ENCODE measurements around the gene IL16.

IL16 gene

DNA sequence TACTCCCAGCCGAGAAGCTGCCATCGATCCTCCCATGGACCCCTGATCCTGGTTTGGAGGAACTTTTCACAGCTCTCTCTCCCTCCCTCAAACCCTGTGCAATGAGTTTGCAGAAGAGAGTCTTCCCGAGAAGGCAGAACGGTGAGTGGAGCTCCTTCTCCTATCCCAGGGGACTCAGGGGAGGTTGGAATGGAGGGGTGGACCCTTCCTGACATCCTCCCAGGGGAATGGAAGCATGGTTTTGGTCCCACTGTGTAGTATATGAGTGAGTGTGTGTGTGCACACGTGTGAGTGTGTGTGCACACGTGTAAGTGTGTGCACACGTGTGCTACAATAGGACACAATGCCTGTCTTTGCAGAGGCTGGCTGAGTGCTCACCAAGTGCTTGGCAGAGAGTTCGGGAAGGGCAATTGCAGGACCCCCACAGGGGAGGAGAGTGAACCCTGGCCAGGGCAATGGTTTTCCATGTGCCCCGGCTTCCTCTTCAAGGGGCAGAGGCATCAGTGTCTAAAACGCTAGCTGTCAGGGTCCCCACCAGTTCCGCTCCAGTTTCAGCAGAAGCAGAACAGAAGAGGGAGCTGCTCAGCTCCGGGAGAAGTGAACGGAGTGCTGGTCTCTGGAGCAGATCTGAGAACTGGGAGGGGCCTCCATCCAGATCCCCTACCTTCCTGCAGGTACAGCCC lies 13.8 kb upstream of the IL16 start:
- TF ChIP-seq, protein P1, sequence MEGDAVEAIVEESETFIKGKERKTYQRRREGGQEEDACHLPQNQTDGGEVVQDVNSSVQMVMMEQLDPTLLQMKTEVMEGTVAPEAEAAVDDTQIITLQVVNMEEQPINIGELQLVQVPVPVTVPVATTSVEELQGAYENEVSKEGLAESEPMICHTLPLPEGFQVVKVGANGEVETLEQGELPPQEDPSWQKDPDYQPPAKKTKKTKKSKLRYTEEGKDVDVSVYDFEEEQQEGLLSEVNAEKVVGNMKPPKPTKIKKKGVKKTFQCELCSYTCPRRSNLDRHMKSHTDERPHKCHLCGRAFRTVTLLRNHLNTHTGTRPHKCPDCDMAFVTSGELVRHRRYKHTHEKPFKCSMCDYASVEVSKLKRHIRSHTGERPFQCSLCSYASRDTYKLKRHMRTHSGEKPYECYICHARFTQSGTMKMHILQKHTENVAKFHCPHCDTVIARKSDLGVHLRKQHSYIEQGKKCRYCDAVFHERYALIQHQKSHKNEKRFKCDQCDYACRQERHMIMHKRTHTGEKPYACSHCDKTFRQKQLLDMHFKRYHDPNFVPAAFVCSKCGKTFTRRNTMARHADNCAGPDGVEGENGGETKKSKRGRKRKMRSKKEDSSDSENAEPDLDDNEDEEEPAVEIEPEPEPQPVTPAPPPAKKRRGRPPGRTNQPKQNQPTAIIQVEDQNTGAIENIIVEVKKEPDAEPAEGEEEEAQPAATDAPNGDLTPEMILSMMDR (IDR thresholded peaks at IDR 0.05): no peak
- H3K36me3 ChIP-seq: no peaks in the 10 kb centered on the region
- intact Hi-C loops (cut with DNase I; ENCODE audit: low total_unique reads): no loop called here
- no peaks in the 10 kb centered on the region for H3K27me3 ChIP-seq
- H3K4me3 ChIP-seq: peak overlapping the region; percentile 44 to 47
- H3K4me1 ChIP-seq: peaks cover 0 to 30% (median 13%) of the 10 kb centered on the region in 4 donors
- H3K9me3 ChIP-seq: no peaks in the 10 kb centered on the region
- H3K27ac ChIP-seq: peak overlapping the region; percentile 45 to 65
- peak in 1 of 2 donors; percentile 60 for DNase-seq

DNA sequence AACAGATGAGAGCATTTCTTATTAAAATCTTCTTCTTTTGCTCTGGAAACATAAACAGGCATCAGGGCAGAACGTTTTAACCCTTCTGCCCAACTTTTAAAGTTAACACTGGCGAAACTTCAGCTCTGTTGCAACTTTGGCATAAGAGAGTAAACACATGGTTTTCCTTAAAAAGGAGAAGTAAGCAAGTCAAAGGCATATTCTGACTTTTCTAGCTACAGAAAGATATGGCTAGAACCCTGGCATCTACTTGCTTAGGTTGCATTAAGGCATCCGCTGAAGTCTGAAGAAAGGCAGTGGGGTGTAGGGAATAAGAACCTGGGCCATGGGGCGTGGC lies 13.3 kb upstream of the IL16 start:
- intact Hi-C loops (cut with DNase I; ENCODE audit: low total_unique reads): no loop called here
- Histone ChIP-seq H3K9me3 (no peaks in the 10 kb centered on the region), H3K27me3 (no peaks in the 10 kb centered on the region), H3K4me3 (peak overlapping the region; percentile 44 to 47), H3K4me1 (peaks cover 0 to 30% (median 13%) of the 10 kb centered on the region in 4 donors), H3K36me3 (no peaks in the 10 kb centered on the region), H3K27ac (peak overlapping the region; percentile 45 to 65)
- no peak for DNase-seq
- TF ChIP-seq, protein P1 (IDR thresholded peaks at IDR 0.05): no peak

GRCh38 chr15:81184188-81184587 lies 12.5 kb upstream of the IL16 start:
- Histone ChIP-seq H3K36me3 (no peaks in the 10 kb centered on the region), H3K27ac (peak overlapping the region; percentile 19 to 45), H3K27me3 (no peaks in the 10 kb centered on the region), H3K9me3 (no peaks in the 10 kb centered on the region), H3K4me1 (peaks cover 0 to 31% (median 13%) of the 10 kb centered on the region in 4 donors), H3K4me3 (peak overlapping the region in 1 of 2 donors; percentile 47)
- DNase-seq: peak in 1 of 2 donors; percentile 62
- TF ChIP-seq, protein P1 (IDR thresholded peaks at IDR 0.05): no peak
- intact Hi-C loops (cut with DNase I; ENCODE audit: low total_unique reads): no loop called here

- TF ChIP-seq, protein P1 (IDR thresholded peaks at IDR 0.05): no peak
- DNase-seq: no peak
- Histone ChIP-seq H3K4me3 (no peak overlapping the region), H3K27me3 (no peaks in the 10 kb centered on the region), H3K9me3 (no peaks in the 10 kb centered on the region), H3K36me3 (no peaks in the 10 kb centered on the region), H3K27ac (no peak overlapping the region), H3K4me1 (peaks cover 0 to 40% (median 16%) of the 10 kb centered on the region in 4 donors)
- intact Hi-C loops (cut with DNase I; ENCODE audit: low total_unique reads): no loop called here
Measured at GRCh38 chr15:81185631-81186295, 10.9 kb upstream of the IL16 start.

- Histone ChIP-seq H3K27me3 (no peaks in the 10 kb centered on the region), H3K4me3 (no peak overlapping the region), H3K36me3 (no peaks in the 10 kb centered on the region), H3K9me3 (no peaks in the 10 kb centered on the region), H3K4me1 (peaks cover 0 to 22% (median 6%) of the 10 kb centered on the region in 4 donors), H3K27ac (no peak overlapping the region)
- TF ChIP-seq, protein P1 (IDR thresholded peaks at IDR 0.05): no peak
- intact Hi-C loops (cut with DNase I; ENCODE audit: low total_unique reads): no loop called here
- DNase-seq: no peak
Measured at GRCh38 chr15:81188354-81188753, 8.3 kb upstream of the IL16 start.

All from tibial artery (tissue), 4 donors.